22Rv1 (cell line): ENCODE measurements around the gene SPIB.
"Not testable (repeated sequence)": the region's sequence is repeated elsewhere in the genome, so short reads cannot be mapped to it uniquely, and the experiment has no call there.

Experiments
- H3K27ac ChIP-seq: fragments of 450-650 bp; 2 replicates; pipeline ENCODE4 v1.5.1; 2017
- ZFX ChIP-seq: fragments of 450-650 bp; IDR thresholded peaks from 2 replicates; pipeline ENCODE4 v1.6.1; 2017; ENCODE audit warnings: antibody characterized with exemption, borderline replicate concordance
- TF ChIP-seq, protein P1 (sequence below): fragments of 450-650 bp; IDR thresholded peaks from 2 replicates; pipeline ENCODE4 v1.5.1; 2017; ENCODE audit warnings: mild to moderate bottlenecking

Gene SPIB

DNA sequence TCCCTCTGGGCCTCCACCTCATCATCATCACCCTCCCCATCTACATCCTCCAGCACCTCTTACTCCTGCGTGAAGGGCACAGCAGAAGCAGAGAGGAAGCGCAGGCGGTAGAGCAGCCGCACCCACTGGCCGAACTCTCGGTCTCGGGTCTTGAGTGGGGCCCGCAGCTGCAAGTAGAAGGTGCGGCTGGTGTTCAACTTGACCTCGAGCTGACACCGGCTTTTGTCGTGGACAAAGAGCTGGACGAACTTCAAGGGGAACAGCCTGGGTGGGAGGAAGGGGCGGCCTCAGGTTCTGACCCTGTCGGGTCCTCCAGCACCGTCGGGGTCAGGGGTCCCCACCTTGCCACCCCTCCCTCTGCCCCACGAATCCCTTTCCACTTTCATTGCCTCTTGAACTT, 48.8 kb downstream of the SPIB start:
- no peak overlapping the region for H3K27ac ChIP-seq
- no peak for TF ChIP-seq ZFX
- TF ChIP-seq, protein P1, sequence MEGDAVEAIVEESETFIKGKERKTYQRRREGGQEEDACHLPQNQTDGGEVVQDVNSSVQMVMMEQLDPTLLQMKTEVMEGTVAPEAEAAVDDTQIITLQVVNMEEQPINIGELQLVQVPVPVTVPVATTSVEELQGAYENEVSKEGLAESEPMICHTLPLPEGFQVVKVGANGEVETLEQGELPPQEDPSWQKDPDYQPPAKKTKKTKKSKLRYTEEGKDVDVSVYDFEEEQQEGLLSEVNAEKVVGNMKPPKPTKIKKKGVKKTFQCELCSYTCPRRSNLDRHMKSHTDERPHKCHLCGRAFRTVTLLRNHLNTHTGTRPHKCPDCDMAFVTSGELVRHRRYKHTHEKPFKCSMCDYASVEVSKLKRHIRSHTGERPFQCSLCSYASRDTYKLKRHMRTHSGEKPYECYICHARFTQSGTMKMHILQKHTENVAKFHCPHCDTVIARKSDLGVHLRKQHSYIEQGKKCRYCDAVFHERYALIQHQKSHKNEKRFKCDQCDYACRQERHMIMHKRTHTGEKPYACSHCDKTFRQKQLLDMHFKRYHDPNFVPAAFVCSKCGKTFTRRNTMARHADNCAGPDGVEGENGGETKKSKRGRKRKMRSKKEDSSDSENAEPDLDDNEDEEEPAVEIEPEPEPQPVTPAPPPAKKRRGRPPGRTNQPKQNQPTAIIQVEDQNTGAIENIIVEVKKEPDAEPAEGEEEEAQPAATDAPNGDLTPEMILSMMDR: no peak

DNA sequence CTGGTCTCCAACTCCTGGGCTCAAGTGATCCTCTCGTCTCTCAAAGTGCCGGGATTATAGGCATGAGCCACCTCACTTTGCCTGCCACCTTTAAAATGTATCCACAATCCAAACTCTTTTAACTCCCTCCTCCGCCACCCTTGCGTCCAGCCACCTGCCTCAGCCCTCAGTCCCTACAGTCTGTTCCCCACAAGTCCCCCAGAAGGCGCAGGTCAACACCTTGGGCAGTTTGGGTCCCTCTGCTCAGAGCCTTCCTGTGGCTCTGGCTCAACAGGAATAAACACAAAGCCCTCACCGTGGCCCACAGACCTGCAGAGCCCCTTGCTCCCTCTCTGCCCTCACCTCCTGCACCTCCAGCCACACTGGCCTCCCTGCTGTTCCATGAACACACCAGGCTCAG, 50.1 kb downstream of the SPIB start:
- TF ChIP-seq ZFX: no peak
- TF ChIP-seq, protein P1: no peak

DNA sequence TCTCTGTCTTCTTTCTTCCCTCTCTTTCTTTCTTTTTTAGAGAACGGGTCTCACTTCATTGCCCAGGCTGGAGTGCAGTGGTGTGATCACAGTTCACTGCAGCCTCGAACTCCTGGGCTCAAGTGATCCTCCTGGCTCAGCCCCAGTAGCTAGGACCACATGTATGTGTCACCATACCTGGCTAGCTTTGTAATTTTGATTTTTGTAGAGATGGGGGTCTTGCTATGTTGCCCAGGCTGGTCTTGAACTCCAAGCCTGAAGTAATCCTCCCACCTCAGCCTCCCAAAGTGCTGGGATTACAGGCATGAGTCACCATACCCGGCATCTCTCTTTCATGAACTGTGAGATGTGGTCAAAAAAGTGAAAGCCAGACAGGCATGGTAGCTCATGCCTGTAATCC, 54.6 kb downstream of the SPIB start:
- H3K27ac ChIP-seq: not testable (repeated sequence)

More for the DNA sequence above, 50.1 kb downstream of the SPIB start:
- no peak overlapping the region for H3K27ac ChIP-seq

DNA sequence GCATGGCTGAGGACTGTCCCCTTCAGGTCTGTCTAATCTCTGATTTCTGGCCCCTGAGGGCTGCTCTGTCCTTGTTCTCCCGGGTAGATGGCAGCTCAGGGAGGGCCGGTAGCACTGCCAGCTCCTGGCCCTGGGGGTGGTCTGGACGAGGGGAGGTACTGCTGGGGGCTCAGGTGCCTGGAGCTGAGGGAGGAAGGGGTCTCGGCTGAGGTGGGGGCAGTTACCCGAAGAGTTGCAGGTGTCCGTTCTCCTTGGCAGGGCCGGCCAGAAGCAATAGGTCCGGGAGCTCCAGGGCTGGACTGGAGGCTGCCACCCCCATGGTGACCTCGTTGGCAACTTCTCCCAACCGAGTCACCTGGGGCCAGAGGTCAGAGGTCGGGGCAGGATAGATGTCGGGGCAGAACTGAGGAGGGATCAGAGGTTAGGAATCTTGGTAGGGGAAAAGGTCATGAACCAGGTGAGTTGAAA, 56.4 kb downstream of the SPIB start:
- TF ChIP-seq, protein P1: no peak
- TF ChIP-seq ZFX: no peak
- H3K27ac ChIP-seq: no peak overlapping the region

DNA sequence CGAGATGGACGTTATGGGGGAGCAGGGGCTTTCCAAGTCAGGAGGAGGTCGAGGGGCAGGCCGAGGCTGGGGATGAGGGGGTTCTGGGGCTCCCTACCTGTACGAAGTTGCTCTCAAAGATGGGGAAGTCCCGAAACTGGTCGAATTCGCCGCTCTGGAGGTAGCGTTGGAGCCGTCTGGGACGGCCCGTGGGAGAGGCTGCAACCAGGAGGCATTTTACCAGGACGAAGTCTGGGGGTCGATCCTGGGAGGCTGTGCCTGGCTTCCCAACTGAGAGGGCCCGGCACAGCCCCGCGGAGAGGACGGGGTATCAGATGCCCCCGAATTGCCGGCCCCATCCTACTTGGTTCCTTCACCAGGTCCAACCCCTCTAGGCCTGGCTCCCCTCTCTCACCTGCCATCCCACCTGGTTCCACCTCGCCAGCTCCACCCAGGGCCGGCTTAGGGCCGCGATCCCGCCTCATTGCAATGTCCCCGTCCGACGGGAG, 57.0 kb downstream of the SPIB start:
- H3K27ac ChIP-seq: peak overlapping the region; percentile 97
- TF ChIP-seq, protein P1: no peak
- TF ChIP-seq ZFX: no peak

DNA sequence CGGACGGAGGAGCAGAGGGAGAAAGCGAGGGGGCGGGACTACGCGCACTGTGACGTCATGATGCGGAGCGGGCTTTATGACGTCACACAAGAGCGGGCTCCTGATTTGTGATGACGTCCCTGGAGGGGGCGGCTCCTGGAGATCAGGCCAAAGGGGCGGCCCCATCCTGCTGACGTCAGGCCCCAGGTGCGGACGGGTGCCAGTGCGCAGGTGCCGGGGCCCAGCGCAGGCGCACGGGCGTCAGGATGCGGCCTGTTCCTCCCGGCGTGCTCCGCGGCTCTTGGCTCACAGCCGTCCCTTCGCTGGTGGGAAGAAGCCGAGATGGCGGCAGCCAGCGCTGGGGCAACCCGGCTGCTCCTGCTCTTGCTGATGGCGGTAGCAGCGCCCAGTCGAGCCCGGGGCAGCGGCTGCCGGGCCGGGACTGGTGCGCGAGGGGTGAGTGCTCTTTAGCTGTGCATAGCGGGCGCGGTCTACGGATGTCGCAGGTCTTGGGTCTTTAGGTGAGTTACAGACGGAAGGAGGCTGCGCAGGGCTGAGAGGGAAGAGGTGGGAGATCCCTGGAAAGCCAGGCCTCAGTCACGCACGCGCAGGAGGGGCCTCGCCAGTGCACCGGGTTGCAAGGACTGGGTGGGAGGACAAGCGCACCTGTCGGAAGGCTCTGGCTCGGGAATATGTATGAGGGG, 57.6 kb downstream of the SPIB start, which contains the start of the genes EMC10 and GARIN5A:
TSS of gene EMC10 (plus strand) at position 284 of the 683 bp plus-strand sequence. CDS start at position 322, 38 bp downstream.
TSS of gene GARIN5A (minus strand) at position 625 of the 683 bp plus-strand sequence. CDS start at position 165, 460 bp downstream.
- peak within 1 kb of the TSS; percentile 97 for H3K27ac ChIP-seq
- TF ChIP-seq, protein P1: no peak
- no peak for TF ChIP-seq ZFX

DNA sequence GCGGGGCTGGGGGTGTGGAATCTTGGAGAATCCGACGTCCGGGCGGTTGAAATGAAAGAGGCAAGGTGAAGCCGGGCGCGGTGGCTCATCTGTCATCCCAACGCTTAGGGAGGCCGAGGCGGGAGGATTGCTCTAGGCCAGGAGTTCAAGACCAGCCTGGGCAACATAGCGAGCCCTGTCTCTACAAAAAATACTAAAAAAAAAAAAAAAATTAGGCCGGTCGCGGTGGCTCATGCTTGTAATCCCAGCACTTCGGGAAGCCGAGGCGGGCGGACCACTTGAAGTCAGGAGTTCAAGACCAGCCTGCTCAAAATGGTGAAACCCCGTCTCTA, 58.1 kb downstream of the SPIB start:
- TF ChIP-seq ZFX: no peak
- TF ChIP-seq, protein P1: no peak
- peak overlapping the region; percentile 97 for H3K27ac ChIP-seq
